ENCODE results near the gene ABHD1. TPM values are rescaled to one million over a fixed set of nuclear protein-coding genes. Genes with fewer than 3 reads are reported as not detected.

The ABHD1 gene
- total and polyA plus RNA-seq, 2 experiments from 2014 or later = 0.38 to 0.55 TPM

GRCh38 chr2:27133905-27134780 lies 10.5 kb downstream of the ABHD1 start, which contains the start of gene PREB:
TSS of gene PREB (minus strand) at chr2:27134636. CDS start at chr2:27134421, 215 bp downstream.
- Histone ChIP-seq H3K4me2 (peak within 1 kb of the TSS; percentile 97), H3F3A (replicated peaks; ENCODE audit: low read depth) (no peaks in the 10 kb centered on the region; the same call in 1 of the 2 replicates), H3K9me2 (ENCODE audit: insufficient read depth) (no peaks in the 10 kb centered on the region), H4K20me1 (replicated peaks; ENCODE audit: insufficient read depth) (peaks cover 10% of the 10 kb centered on the region), H3K27me3 (ENCODE audit: insufficient read depth) (no peaks in the 10 kb centered on the region), H3K27ac (ENCODE audit: low read depth) (peak within 1 kb of the TSS; percentile 45; the same call in 1 of the 2 replicates), H3K79me2 (replicated peaks; ENCODE audit: insufficient read depth) (peaks cover 11% of the 10 kb centered on the region), H3K36me3 (ENCODE audit: insufficient read depth) (no peaks in the 10 kb centered on the region), H3K4me1 (ENCODE audit: insufficient read depth) (peaks cover 6% of the 10 kb centered on the region; the same call in 1 of the 2 replicates), H3K4me3 (peak within 1 kb of the TSS; percentile 99), H2AFZ (peak within 1 kb of the TSS; percentile 97)
- Mint-ChIP-seq H3K27ac (peak within 1 kb of the TSS; percentile 96), H3K27me3 (ENCODE audit: insufficient read depth, low read depth, poor library complexity) (peaks cover 8% of the 10 kb centered on the region), H3K36me3 (ENCODE audit: low read depth) (peaks cover 26% of the 10 kb centered on the region; the same call in 2 of the 3 replicates), H3K9me3 (no peaks in the 10 kb centered on the region), H3K4me3 (peak within 1 kb of the TSS; percentile 89), H3K4me1 (peaks cover 10% of the 10 kb centered on the region; the same call in 2 of the 3 replicates)
- peak; percentile 89 for ATAC-seq
- TF ChIP-seq STAT1 (IDR thresholded peaks at IDR 0.05; ENCODE audit: unreplicated experiment) (no peak), REST (IDR thresholded peaks at IDR 0.05; ENCODE audit: unreplicated experiment) (no peak), ZNF462 (CRISPR knock-in tag; IDR thresholded peaks at IDR 0.05) (no peak), CREB1 (CRISPR knock-in tag; IDR thresholded peaks at IDR 0.05; ENCODE audit: low read depth) (peak; percentile 71; the same call in 1 of the 2 replicates), NANOG (IDR thresholded peaks at IDR 0.05; ENCODE audit: borderline replicate concordance) (no peak), ZNF114 (CRISPR knock-in tag; IDR thresholded peaks at IDR 0.05) (no peak), ZNF331 (CRISPR knock-in tag; IDR thresholded peaks at IDR 0.05; ENCODE audit: low read depth) (no peak), CTCF (conservative IDR thresholded peaks at IDR 0.05; ENCODE audit: low read depth in 2 of 2) (peak; percentile 42 to 62), ETS1 (IDR thresholded peaks at IDR 0.05) (0 out of 2 replicates have a peak, but pooled peaks have one; percentile 46), POLR2AphosphoS5 (IDR thresholded peaks at IDR 0.05; ENCODE audit: low read depth) (peak; percentile 93), EZH2 (IDR thresholded peaks at IDR 0.05; ENCODE audit: low read depth, unreplicated experiment) (no peak), JUNB (IDR thresholded peaks at IDR 0.05; ENCODE audit: unreplicated experiment) (no peak), EZH2phosphoT487 (IDR thresholded peaks at IDR 0.05; ENCODE audit: unreplicated experiment) (no peak)
- DNase-seq (ENCODE audit: low spot score) = peak; percentile 97

All from GM23338 (cell line).